Measurements from ENCODE around the gene SURF4. TPM values are rescaled to one million over a fixed set of nuclear protein-coding genes. Genes with fewer than 3 reads are reported as not detected.

Gene SURF4
- total RNA-seq, 1 donor from 2014 or later = 126 TPM

DNA sequence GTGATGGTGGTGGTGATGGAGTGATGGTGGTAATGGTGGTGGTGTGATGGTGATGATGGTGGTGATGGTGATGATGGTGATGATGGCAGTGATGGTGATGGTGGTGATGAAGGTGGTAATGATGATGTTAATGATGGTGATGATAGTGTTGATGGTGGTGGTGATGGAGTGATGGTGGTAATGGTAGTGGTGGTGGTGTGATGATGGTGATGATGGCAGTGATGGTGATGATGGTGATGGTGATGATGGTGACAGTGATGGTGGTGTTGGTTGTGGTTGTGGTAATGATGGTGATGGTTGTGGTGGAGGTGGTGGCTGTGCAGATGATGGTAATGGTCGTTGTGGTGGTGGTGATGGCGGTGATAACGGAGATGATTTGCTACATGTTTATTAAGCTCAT lies 7.6 kb upstream of the SURF4 start:
- H3K36me3 ChIP-seq = no peaks in the 10 kb centered on the region
- intact Hi-C loops (cut with DNase I) = no loop called here
- ATAC-seq = no peak
- no peaks in the 10 kb centered on the region for H3K27me3 ChIP-seq (ENCODE audit: low read depth)
- H3K4me1 ChIP-seq = no peaks in the 10 kb centered on the region
- DNase-seq = no peak
- TF ChIP-seq, protein P1, sequence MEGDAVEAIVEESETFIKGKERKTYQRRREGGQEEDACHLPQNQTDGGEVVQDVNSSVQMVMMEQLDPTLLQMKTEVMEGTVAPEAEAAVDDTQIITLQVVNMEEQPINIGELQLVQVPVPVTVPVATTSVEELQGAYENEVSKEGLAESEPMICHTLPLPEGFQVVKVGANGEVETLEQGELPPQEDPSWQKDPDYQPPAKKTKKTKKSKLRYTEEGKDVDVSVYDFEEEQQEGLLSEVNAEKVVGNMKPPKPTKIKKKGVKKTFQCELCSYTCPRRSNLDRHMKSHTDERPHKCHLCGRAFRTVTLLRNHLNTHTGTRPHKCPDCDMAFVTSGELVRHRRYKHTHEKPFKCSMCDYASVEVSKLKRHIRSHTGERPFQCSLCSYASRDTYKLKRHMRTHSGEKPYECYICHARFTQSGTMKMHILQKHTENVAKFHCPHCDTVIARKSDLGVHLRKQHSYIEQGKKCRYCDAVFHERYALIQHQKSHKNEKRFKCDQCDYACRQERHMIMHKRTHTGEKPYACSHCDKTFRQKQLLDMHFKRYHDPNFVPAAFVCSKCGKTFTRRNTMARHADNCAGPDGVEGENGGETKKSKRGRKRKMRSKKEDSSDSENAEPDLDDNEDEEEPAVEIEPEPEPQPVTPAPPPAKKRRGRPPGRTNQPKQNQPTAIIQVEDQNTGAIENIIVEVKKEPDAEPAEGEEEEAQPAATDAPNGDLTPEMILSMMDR (IDR thresholded peaks at IDR 0.05) = no peak
- H3K9me3 ChIP-seq = no peaks in the 10 kb centered on the region
- H3K4me3 ChIP-seq = no peak overlapping the region
- no peak overlapping the region for H3K27ac ChIP-seq

DNA sequence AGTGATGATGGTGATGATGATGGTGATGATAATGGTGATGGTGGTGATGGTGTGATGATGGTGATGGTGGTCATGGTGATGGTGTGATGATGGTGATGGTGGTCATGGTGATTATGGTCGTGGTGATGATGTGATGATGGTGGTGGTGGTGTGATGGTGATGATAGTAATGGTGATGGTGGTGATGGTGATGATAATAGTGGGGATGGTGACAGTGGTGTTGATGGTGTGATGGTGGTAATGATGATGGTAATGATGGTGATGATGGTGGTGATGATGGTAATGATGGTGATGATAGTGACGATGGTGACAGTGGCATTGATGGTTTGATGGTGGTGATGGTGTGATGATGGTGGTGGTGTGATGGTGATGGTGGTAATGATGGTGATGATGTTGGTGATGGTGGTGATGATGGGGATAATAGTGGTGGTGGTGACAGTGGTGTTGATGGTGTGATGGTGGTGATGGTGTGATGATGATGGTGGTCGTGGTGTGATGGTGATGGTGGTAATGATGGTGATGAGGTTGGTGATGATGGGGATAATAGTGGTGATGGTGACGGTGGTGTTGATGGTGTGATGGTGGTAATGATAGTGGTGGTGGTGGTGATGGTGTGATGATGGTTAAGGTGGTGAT lies 6.8 kb upstream of the SURF4 start:
- H3K9me3 ChIP-seq = no peaks in the 10 kb centered on the region
- H3K4me1 ChIP-seq = no peaks in the 10 kb centered on the region
- H3K27ac ChIP-seq = no peak overlapping the region
- no peak overlapping the region for H3K4me3 ChIP-seq
- DNase-seq (no peak), ATAC-seq (no peak)
- intact Hi-C loops (cut with DNase I) = no loop called here
- no peaks in the 10 kb centered on the region for H3K27me3 ChIP-seq (ENCODE audit: low read depth)
- TF ChIP-seq, protein P1 (IDR thresholded peaks at IDR 0.05) = no peak
- no peaks in the 10 kb centered on the region for H3K36me3 ChIP-seq

DNA sequence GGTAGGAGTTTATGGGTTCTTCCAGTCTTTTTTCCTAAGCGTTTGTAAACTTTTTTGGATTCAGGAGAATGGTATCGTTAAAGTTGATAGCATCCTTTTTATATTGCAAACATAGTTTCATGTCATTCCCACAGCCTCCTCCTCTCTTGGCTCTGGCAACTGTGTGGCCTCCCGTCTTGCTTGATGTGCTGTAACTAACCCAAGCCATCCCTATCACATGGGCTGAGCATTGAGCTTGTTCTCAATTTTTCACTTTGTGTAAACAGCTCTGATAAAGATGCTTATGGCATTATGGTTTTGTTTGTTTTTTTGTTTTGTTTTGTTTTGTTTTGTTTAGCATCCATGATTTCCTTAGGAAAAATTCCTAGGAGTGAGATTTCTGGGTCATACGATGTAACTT lies 4.9 kb upstream of the SURF4 start:
- H3K27ac ChIP-seq = no peak overlapping the region
- no peak for ATAC-seq

DNA sequence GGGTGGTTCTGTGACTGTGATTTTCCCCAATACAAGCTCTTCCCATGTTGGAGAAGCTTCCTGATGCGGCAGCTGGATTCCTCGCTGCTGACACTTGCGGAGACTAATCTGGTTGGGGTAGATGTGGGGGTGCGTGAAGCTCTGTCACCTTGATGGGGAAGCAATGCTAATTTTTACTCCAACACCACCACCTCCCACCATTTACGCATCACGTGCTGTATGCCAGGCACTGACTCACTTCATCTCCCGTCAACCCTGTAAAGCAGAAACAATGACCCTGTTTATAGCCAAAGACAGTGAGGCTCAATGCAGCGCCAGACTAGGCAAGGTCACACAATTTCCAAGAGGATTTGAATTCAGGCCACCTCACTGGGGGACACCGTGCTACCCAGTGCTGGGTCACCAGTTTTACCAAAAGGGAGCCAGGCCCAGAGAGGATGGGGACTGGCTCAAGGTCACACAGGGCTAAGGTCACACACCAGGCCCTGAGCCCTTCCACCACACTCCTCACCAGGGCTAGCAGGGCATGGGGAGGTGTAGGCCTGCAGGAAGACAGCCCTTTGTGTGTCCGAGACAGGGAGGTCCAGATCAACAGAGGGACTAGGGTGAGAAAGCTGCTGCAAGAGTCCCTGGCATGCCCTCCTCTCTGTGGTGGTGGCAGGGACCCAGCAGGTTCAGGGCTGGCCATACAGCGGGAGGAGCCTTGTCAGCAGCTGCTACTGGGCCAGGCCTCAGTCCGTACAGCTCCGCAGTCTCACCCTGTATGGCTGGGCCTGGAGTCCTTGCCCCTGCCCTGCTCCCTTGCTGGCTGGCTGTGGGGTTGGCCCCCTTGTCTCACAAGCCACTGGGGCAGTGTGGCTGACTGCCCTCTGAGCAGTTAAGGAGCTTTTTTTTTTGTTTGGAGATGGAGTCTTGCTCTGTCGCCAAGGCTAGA lies 3.6 kb upstream of the SURF4 start:
- ATAC-seq (no peak), DNase-seq (no peak)
- no peaks in the 10 kb centered on the region for H3K36me3 ChIP-seq
- no peak overlapping the region for H3K4me3 ChIP-seq
- no peaks in the 10 kb centered on the region for H3K27me3 ChIP-seq (ENCODE audit: low read depth)
- peaks cover 11% of the 10 kb centered on the region for H3K4me1 ChIP-seq
- intact Hi-C loops (cut with DNase I) = no loop called here
- TF ChIP-seq, protein P1 (IDR thresholded peaks at IDR 0.05) = no peak
- no peaks in the 10 kb centered on the region for H3K9me3 ChIP-seq
- H3K27ac ChIP-seq = no peak overlapping the region

More for the DNA sequence above, 4.9 kb upstream of the SURF4 start:
- Histone ChIP-seq H3K36me3 (no peaks in the 10 kb centered on the region), H3K9me3 (no peaks in the 10 kb centered on the region), H3K27me3 (ENCODE audit: low read depth) (no peaks in the 10 kb centered on the region), H3K4me1 (peaks cover 6% of the 10 kb centered on the region), H3K4me3 (no peak overlapping the region)
- intact Hi-C loops (cut with DNase I) = no loop called here
- no peak for DNase-seq
- TF ChIP-seq, protein P1 (IDR thresholded peaks at IDR 0.05) = no peak

DNA sequence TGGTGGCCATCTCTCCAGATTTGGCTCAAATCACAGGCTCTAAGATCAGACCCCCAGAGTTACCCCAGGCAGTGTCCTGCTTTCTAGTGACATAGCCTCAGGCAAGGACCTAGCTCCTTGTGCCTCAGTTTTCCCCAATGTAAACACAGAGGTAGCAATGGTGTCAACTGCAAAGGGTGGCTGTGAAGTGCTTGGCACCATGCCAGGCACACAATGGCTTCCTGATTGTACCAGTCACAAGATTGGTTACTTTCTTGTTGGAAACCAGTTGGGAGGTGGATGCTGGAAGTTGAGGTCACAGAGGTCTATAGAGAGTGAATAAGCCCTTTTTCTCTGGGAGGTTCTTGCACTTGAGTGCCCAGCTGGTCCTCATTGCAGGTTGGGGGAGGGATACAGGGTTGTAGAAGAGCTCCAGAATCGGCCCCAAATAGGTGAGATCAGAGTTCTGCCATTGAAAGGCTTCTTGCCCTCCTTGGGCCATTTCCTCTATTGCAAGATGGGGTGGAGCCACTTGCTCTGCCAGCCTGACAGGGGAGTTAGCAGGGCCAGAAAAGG lies 2.6 kb upstream of the SURF4 start:
- Histone ChIP-seq H3K36me3 (peaks cover under 1% of the 10 kb centered on the region), H3K9me3 (no peaks in the 10 kb centered on the region), H3K4me1 (peaks cover 18% of the 10 kb centered on the region), H3K4me3 (no peak overlapping the region), H3K27me3 (ENCODE audit: low read depth) (no peaks in the 10 kb centered on the region), H3K27ac (no peak overlapping the region)
- DNase-seq = no peak
- intact Hi-C loops (cut with DNase I) = no loop called here
- no peak for ATAC-seq
- TF ChIP-seq, protein P1 (IDR thresholded peaks at IDR 0.05) = no peak

All from lower lobe of right lung (tissue), 2 donors.